Measurements from ENCODE around the gene PTGIR.

Gene PTGIR

DNA sequence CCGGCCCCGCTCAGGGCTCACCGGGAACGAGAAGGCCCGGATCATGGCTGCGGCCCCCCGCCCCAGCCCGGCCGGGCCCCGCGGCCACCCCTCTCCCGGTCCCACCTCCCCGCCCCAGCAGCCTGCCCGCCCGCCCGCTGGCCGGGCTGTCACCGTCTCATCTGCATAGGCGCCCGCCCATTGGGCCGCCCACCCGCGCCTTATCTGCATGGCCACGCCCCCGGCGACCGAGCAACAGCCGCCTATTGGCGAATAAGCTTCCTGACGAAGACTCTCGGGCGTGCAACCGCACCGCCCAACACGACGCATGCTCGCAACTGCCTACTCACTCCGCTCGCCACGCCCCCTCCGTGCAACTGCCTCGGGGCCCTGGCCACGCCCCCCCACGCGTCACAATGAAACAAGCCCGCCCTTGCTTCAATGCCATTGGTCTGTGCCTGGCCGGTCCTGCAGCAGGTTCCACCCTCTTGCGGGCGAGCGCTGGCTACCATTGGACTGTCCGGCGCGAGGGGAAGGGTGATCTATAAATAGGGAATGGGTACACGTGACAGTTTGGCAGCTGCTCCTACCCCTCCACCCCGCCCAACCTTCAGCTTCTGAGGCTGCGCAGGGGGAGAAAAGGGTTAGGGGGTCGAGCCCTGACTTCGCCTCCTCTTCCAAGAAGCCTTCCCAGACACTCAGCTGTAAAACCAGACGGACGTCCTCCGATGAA is 36.3 kb upstream of the PTGIR start, which contains the start of gene DACT3:
TSS of gene DACT3 (minus strand) at position 163 of the 712 bp plus-strand sequence. CDS start at position 45, 118 bp downstream.
- Mint-ChIP-seq H3K4me1 (peaks cover 20% of the 10 kb centered on the region), H3K4me3 (peak within 1 kb of the TSS; percentile 93 to 99 (median 97)), H3K27me3 (ENCODE audit: low read depth) (peaks cover 5% of the 10 kb centered on the region), H3K27ac (peak within 1 kb of the TSS; percentile 96 to 98 (median 98)), H3K36me3 (ENCODE audit: low read depth) (peaks cover 14% of the 10 kb centered on the region), H3K9me3 (no peaks in the 10 kb centered on the region)
- TF ChIP-seq, protein P1, sequence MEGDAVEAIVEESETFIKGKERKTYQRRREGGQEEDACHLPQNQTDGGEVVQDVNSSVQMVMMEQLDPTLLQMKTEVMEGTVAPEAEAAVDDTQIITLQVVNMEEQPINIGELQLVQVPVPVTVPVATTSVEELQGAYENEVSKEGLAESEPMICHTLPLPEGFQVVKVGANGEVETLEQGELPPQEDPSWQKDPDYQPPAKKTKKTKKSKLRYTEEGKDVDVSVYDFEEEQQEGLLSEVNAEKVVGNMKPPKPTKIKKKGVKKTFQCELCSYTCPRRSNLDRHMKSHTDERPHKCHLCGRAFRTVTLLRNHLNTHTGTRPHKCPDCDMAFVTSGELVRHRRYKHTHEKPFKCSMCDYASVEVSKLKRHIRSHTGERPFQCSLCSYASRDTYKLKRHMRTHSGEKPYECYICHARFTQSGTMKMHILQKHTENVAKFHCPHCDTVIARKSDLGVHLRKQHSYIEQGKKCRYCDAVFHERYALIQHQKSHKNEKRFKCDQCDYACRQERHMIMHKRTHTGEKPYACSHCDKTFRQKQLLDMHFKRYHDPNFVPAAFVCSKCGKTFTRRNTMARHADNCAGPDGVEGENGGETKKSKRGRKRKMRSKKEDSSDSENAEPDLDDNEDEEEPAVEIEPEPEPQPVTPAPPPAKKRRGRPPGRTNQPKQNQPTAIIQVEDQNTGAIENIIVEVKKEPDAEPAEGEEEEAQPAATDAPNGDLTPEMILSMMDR (IDR thresholded peaks at IDR 0.05; ENCODE audit: unreplicated experiment in 3 of 3): no peak

DNA sequence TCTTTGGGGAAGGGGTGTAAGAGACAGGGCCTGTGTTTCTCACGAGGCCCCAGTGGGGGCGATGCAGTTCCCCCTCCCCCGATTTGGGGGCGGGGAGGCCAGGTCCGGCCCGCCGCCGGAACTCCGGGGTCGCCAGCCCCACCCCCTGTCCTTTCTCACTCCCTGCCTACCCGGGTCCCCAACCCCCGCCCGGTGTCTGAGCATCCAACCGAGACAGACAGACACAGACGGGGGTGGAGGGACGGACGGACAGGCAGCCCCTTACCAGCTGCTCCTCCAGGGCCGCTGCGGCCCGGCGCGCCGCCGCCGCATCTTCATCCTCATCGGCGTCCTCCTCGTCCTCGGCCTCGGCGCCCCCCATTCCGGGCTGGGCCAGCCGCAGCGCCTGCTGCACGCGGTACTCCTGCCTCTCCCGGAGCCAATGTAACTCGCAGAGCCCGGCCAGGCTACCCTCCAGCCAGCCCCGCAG is 35.7 kb upstream of the PTGIR start:
- Mint-ChIP-seq H3K4me3 (peak overlapping the region; percentile 93 to 99 (median 97)), H3K9me3 (no peaks in the 10 kb centered on the region), H3K27me3 (ENCODE audit: low read depth) (peaks cover 5% of the 10 kb centered on the region), H3K4me1 (peaks cover 20% of the 10 kb centered on the region), H3K27ac (peak overlapping the region; percentile 96 to 98 (median 98)), H3K36me3 (ENCODE audit: low read depth) (peaks cover 14% of the 10 kb centered on the region)
- TF ChIP-seq, protein P1 (IDR thresholded peaks at IDR 0.05; ENCODE audit: unreplicated experiment in 3 of 3): no peak

DNA sequence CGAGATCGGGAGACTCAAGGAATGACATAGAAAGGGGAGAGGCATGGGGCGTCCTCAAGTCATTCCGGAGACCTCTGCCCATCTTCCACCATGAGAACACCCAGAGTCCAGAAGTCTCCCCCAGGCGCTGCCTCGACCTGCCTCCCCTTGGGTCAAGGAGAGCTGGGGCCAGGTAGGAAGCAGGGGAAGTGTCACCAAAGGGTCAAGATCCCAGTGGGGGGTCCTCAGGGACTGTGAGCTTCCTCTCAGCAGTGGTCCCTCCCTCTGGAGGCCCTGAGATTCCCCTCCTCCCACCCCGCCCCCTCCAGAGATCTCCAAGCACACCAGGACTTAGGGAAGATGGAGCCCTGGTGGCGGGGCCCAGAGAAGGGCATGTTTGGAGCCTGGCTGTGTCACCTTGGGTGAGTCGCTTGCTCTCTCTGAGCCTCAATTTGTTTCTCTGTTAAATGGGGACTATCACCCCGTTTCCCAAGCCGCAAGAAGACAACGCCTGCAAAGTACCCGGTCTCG is 35.2 kb upstream of the PTGIR start:
- Mint-ChIP-seq H3K27ac (peak overlapping the region; percentile 96 to 98 (median 98)), H3K4me3 (peak overlapping the region; percentile 93 to 99 (median 97)), H3K4me1 (peaks cover 23% of the 10 kb centered on the region), H3K36me3 (ENCODE audit: low read depth) (peaks cover 16% of the 10 kb centered on the region), H3K27me3 (ENCODE audit: low read depth) (peaks cover 5% of the 10 kb centered on the region), H3K9me3 (no peaks in the 10 kb centered on the region)
- TF ChIP-seq, protein P1 (IDR thresholded peaks at IDR 0.05; ENCODE audit: unreplicated experiment in 3 of 3): no peak

DNA sequence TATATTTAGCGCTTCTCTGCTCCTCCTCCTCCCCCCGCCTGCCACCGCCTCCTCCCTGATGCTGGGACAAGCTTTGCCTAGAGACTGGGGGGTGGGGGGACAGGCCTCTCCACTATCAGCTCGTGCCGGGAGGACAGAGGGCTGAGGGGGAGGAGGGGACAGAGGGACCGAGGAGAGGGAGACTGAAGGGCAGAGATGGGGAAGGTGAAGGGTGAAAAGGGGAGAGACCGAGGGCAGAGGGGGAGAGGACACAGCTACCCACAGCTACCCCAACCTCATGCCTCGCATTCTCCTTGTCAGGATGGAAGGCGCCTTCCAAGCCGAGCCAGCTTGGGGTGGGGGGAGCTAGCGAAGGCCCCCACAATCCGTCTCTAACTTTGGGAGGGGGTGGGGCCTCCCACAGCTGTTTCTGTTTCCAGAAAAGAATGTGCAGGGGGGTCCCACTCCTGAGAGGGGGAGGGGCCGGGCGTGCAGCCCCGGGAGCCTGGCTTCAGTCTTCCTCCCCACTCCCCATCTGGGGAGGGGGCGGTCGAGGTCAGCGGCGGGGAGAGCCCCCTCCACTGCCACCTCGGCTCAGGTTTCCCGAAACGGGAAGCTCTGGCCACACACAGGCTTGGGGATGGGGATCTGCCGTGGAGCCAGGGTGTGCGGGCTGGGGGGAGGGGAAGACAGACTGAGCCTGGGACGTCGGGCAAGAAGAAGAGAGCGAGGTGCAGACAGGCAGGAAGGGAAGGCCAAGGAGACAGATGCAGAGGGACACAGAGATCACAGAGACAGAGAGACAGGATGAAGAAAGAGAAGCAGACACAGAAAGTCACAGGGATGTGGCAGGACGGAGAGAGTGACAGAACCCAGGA is 34.5 kb upstream of the PTGIR start:
- TF ChIP-seq, protein P1 (IDR thresholded peaks at IDR 0.05; ENCODE audit: unreplicated experiment in 3 of 3): no peak
- H3K9me3 Mint-ChIP-seq: no peaks in the 10 kb centered on the region
- H3K27me3 Mint-ChIP-seq (ENCODE audit: low read depth): peaks cover 5% of the 10 kb centered on the region
- peak overlapping the region; percentile 93 to 99 (median 97) for H3K4me3 Mint-ChIP-seq
- peaks cover 29% of the 10 kb centered on the region for H3K4me1 Mint-ChIP-seq
- peak overlapping the region; percentile 96 to 98 (median 98) for H3K27ac Mint-ChIP-seq
- peaks cover 19% of the 10 kb centered on the region for H3K36me3 Mint-ChIP-seq (ENCODE audit: low read depth)

DNA sequence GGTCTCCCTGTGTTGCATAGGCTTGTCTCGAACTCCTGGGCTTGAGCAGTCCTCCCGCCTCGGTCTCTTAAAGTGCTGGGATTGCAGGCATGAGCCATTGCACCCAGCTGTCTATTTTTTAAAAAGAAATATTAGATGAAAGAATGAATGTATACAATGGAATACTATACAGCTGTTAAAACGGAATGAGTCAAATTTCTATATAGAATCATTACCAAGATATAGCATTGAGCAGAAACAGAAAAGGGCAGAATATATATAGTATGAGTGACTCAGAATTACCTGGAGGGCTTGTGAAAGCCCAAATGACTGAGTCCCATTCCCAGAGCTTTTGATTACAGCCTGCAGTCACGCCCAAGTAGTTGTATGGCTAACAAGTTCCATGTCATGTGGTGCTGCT is 31.7 kb upstream of the PTGIR start:
- H3K9me3 Mint-ChIP-seq: no peaks in the 10 kb centered on the region
- peak overlapping the region in 2 of 3 experiments; percentile 65 to 68 for H3K4me3 Mint-ChIP-seq
- TF ChIP-seq, protein P1 (IDR thresholded peaks at IDR 0.05; ENCODE audit: unreplicated experiment in 3 of 3): no peak
- H3K4me1 Mint-ChIP-seq: peaks cover 22% of the 10 kb centered on the region
- H3K36me3 Mint-ChIP-seq (ENCODE audit: low read depth): peaks cover 33% of the 10 kb centered on the region
- peaks cover 5% of the 10 kb centered on the region for H3K27me3 Mint-ChIP-seq (ENCODE audit: low read depth)
- H3K27ac Mint-ChIP-seq: peak overlapping the region in 2 of 3 experiments; percentile 58 to 85
